A549 treated with RU486 at 1 μM for 4 hours (cell line): ENCODE data around the gene HABP2. TPM values are rescaled to one million over a fixed set of nuclear protein-coding genes. Genes with fewer than 3 reads are reported as not detected.

Experiments
- total RNA-seq: library from RNA; stranded (reverse); fragments of 200-300 nt; extraction: Qiagen RNA extraction; gene quantifications from 5 replicates; pipeline ENCODE4 v1.2.3, GENCODE V29; 2022; ENCODE audit warnings: low read depth

The HABP2 gene
- total RNA-seq: 0.05 to 0.21 TPM (median 0.09 TPM) in 5 replicates

GRCh38 chr10:113552701-113553100 is at the start of gene HABP2:
Gene HABP2, plus strand, starts transcription at chr10:113553053. Its CDS starts 69 bp downstream, at chr10:113553122.

Other genes with a start within 250 kb of the HABP2 start
- not detected in 5 replicates for gene NRAP, start 111.0 kb downstream of the HABP2 start, total RNA-seq
- 35.0 to 42.5 TPM (median 36.9 TPM) in 5 replicates for gene CASP7, start 126.9 kb downstream of the HABP2 start, total RNA-seq
- gene PLEKHS1, start 198.6 kb downstream of the HABP2 start, total RNA-seq: 0.03 to 0.14 TPM (median 0.07 TPM) in 3 of 5 replicates, not detected in the others